ENCODE measurements around the gene ABHD16B.
"Not testable (repeated sequence)": the region's sequence is repeated elsewhere in the genome, so short reads cannot be mapped to it uniquely, and the experiment has no call there.

The ABHD16B gene

GRCh38 chr20:63878899-63879663 lies 17.8 kb downstream of the ABHD16B start:
- no peak for DNase-seq (ENCODE audit: low spot score)

GRCh38 chr20:63880901-63881300 lies 19.6 kb downstream of the ABHD16B start:
- DNase-seq (ENCODE audit: low spot score), result not testable (repeated sequence)

- no peak for DNase-seq (ENCODE audit: low spot score)
These were observed 20.3 kb downstream of the ABHD16B start for GRCh38 chr20:63881451-63882226.

- DNase-seq (ENCODE audit: low spot score), result no peak
These were observed 21.2 kb downstream of the ABHD16B start for GRCh38 chr20:63882257-63883200.

GRCh38 chr20:63883201-63883593 lies 21.9 kb downstream of the ABHD16B start:
- DNase-seq (ENCODE audit: low spot score), result no peak

- no peak for DNase-seq (ENCODE audit: low spot score)
These were observed 23.4 kb downstream of the ABHD16B start for GRCh38 chr20:63884506-63885263.

- DNase-seq (ENCODE audit: low spot score), result no peak
These were observed 24.2 kb downstream of the ABHD16B start for GRCh38 chr20:63885264-63886053.

- no peak for DNase-seq (ENCODE audit: low spot score)
These were observed 24.7 kb downstream of the ABHD16B start for GRCh38 chr20:63886054-63886419.

- no peak for DNase-seq (ENCODE audit: low spot score)
These were observed 25.6 kb downstream of the ABHD16B start for GRCh38 chr20:63886921-63887320.

GRCh38 chr20:63889241-63890200 lies 28.2 kb downstream of the ABHD16B start:
- no peak for DNase-seq (ENCODE audit: low spot score)

GRCh38 chr20:63890201-63890576 lies 28.9 kb downstream of the ABHD16B start:
- no peak for DNase-seq (ENCODE audit: low spot score)

- no peak for DNase-seq (ENCODE audit: low spot score)
These were observed 29.3 kb downstream of the ABHD16B start for GRCh38 chr20:63890616-63891015.

GRCh38 chr20:63891061-63892002 lies 30.0 kb downstream of the ABHD16B start:
- no peak for DNase-seq (ENCODE audit: low spot score)

GRCh38 chr20:63892402-63892801 lies 31.1 kb downstream of the ABHD16B start:
- no peak for DNase-seq (ENCODE audit: low spot score)

GRCh38 chr20:63893999-63894357 lies 32.7 kb downstream of the ABHD16B start:
- DNase-seq (ENCODE audit: low spot score), result no peak

- peak; percentile 99 for DNase-seq (ENCODE audit: low spot score)
These were observed 33.3 kb downstream of the ABHD16B start, which contains the start of gene DNAJC5 for GRCh38 chr20:63894358-63895201. Gene DNAJC5 (plus strand): TSS chr20:63895126. CDS start chr20:63928346, 33,220 bp downstream.

GRCh38 chr20:63895202-63895951 lies 34.1 kb downstream of the ABHD16B start:
- DNase-seq (ENCODE audit: low spot score), result peak; percentile 37
